ENCODE data around the gene DEFB114. TPM values are rescaled to one million over a fixed set of nuclear protein-coding genes. Genes with fewer than 3 reads are reported as not detected.

DEFB114 gene
- total RNA-seq, 1 experiment from 2014 or later, result not detected

- Histone ChIP-seq H3K9me3 (ENCODE audit: control insufficient read depth, low read depth, low read length) (no peaks in the 10 kb centered on the region), H3K9ac (ENCODE audit: extremely low read depth, insufficient read length, low read length) (no peak overlapping the region), H3K79me2 (ENCODE audit: insufficient read depth, low read length) (no peaks in the 10 kb centered on the region), H4K5ac (ENCODE audit: insufficient read length, low read depth, low read length) (no peak overlapping the region), H3K56ac (ENCODE audit: insufficient read length, low read depth, low read length) (no peak overlapping the region), H3K14ac (ENCODE audit: insufficient read depth, low read length) (no peak overlapping the region), H4K20me1 (ENCODE audit: control insufficient read depth, insufficient read depth, insufficient read length) (no peaks in the 10 kb centered on the region), H4K91ac (ENCODE audit: insufficient read length, low read depth, low read length) (no peak overlapping the region), H3K23ac (ENCODE audit: insufficient read length, low read depth, low read length) (no peak overlapping the region), H2BK5ac (ENCODE audit: insufficient read length, low read length) (no peak overlapping the region), H2AFZ (ENCODE audit: low read length) (no peak overlapping the region), H2BK20ac (ENCODE audit: low read depth, low read length, poor library complexity, severe bottlenecking) (no peak overlapping the region), H2AK5ac (ENCODE audit: insufficient read length, low read length) (no peak overlapping the region), H3T11ph (ENCODE audit: low read length) (no peak overlapping the region), H3K27ac (ENCODE audit: insufficient read length, low read depth, low read length) (no peak overlapping the region), H3K4me2 (ENCODE audit: insufficient read depth, insufficient read length, low read length) (no peak overlapping the region), H2BK15ac (ENCODE audit: low read depth, low read length) (no peak overlapping the region), H3K79me1 (ENCODE audit: insufficient read depth, low read depth, low read length, poor library complexity, severe bottlenecking) (no peaks in the 10 kb centered on the region), H2BK12ac (ENCODE audit: insufficient read length, low read depth, low read length) (no peak overlapping the region), H4K8ac (replicated peaks; ENCODE audit: insufficient read length, low read depth, low read length) (no peak overlapping the region), H3K4me1 (ENCODE audit: insufficient read depth, low read length) (no peaks in the 10 kb centered on the region), H3K27me3 (ENCODE audit: insufficient read depth, low read length) (no peaks in the 10 kb centered on the region), H3K18ac (ENCODE audit: insufficient read length, low read depth, low read length) (no peak overlapping the region), H2BK120ac (ENCODE audit: low read depth, low read length, poor library complexity, severe bottlenecking) (no peak overlapping the region), H3K4ac (ENCODE audit: low read depth, low read length) (no peak overlapping the region), H3K23me2 (ENCODE audit: insufficient read length, low read depth, low read length, poor library complexity, severe bottlenecking) (no peaks in the 10 kb centered on the region)
- no peak overlapping the region for H3K4me3 Mint-ChIP-seq
- H3K36me3 Mint-ChIP-seq (ENCODE audit: insufficient read depth in 1 of 3, low read depth in 3 of 3), result no peaks in the 10 kb centered on the region
- H3K27me3 Mint-ChIP-seq (ENCODE audit: low read depth), result no peaks in the 10 kb centered on the region
- no peak for DNase-seq
- TF ChIP-seq CTCF (conservative IDR thresholded peaks at IDR 0.05), result no peak
- no peaks in the 10 kb centered on the region for H3K9me3 Mint-ChIP-seq
- H3K4me1 Mint-ChIP-seq, result no peaks in the 10 kb centered on the region
- H3K27ac Mint-ChIP-seq, result no peak overlapping the region
These were observed 26.2 kb downstream of the DEFB114 start for GRCh38 chr6:49937811-49938210.

Measured in H9 (cell line).